HG03103 (cell line): Measurements from ENCODE around the gene TMEM231.
"Not testable (repeated sequence)": the region's sequence is repeated elsewhere in the genome, so short reads cannot be mapped to it uniquely, and the experiment has no call there.

Experiments used
- ATAC-seq: cut with Tn5 transposase; IDR thresholded peaks from one replicate; pipeline ENCODE4 v1.9.1; 2021; ENCODE audit warnings: low read depth; ENCODE audit not compliant: unreplicated experiment

Gene TMEM231

GRCh38 chr16:75567911-75568310 is 11.9 kb upstream of the TMEM231 start:
- ATAC-seq = no peak

- ATAC-seq = no peak
These were observed 10.8 kb upstream of the TMEM231 start for GRCh38 chr16:75566758-75567255.

GRCh38 chr16:75566040-75566757 is 10.1 kb upstream of the TMEM231 start, which contains the start of gene GABARAPL2:
GABARAPL2 (plus strand) TSS chr16:75566379; CDS start chr16:75566487, 108 bp downstream.
- ATAC-seq = peak; percentile 56

- ATAC-seq = peak; percentile 2
These were observed 9.6 kb upstream of the TMEM231 start for GRCh38 chr16:75565640-75566039.

- ATAC-seq = no peak
These were observed 3.7 kb upstream of the TMEM231 start for GRCh38 chr16:75559564-75560372.

GRCh38 chr16:75558846-75559401 is 2.9 kb upstream of the TMEM231 start:
- no peak for ATAC-seq

- ATAC-seq = no peak
These were observed 439 bp upstream of the TMEM231 start for GRCh38 chr16:75556431-75556950.

GRCh38 chr16:75555213-75555706 is 792 bp downstream of the TMEM231 start:
- no peak for ATAC-seq

- ATAC-seq = no peak
These were observed 3.1 kb downstream of the TMEM231 start for GRCh38 chr16:75552951-75553350.

GRCh38 chr16:75550211-75550662 is 5.8 kb downstream of the TMEM231 start:
- peak; percentile 66 for ATAC-seq

- not testable (repeated sequence) for ATAC-seq
These were observed 7.6 kb downstream of the TMEM231 start for GRCh38 chr16:75548456-75548855.

GRCh38 chr16:75546293-75546692 is 9.8 kb downstream of the TMEM231 start:
- ATAC-seq = no peak

GRCh38 chr16:75545879-75546278 is 10.2 kb downstream of the TMEM231 start:
- not testable (repeated sequence) for ATAC-seq

GRCh38 chr16:75542462-75542861 is 13.6 kb downstream of the TMEM231 start:
- not testable (repeated sequence) for ATAC-seq

GRCh38 chr16:75541236-75541635 is 14.8 kb downstream of the TMEM231 start:
- ATAC-seq = no peak

GRCh38 chr16:75538882-75539565 is 17.0 kb downstream of the TMEM231 start:
- not testable (repeated sequence) for ATAC-seq

GRCh38 chr16:75537776-75538175 is 18.3 kb downstream of the TMEM231 start:
- no peak for ATAC-seq

GRCh38 chr16:75535901-75536300 is 20.2 kb downstream of the TMEM231 start, which contains the start of gene CHST5:
CHST5 (minus strand) TSS chr16:75536108; CDS start chr16:75530384, 5,724 bp downstream.
- ATAC-seq = no peak

- no peak for ATAC-seq
These were observed 20.7 kb downstream of the TMEM231 start for GRCh38 chr16:75535211-75535843.
